GM06990 (cell line): ENCODE data around the gene P2RY8.

Source experiments
- DNase-seq: peaks from one replicate; pipeline ENCODE4 v3.0.0-alpha.2; 2011; ENCODE audit not compliant: insufficient read length; ENCODE audit errors: extremely low read depth
- H3K27me3 ChIP-seq: replicated peaks from 2 replicates; pipeline ENCODE4 v1.6.0; 2011; ENCODE audit warnings: low read length; ENCODE audit not compliant: control insufficient read depth, insufficient read depth
- H3K36me3 ChIP-seq: 2 replicates; pipeline ENCODE4 v1.5.1; 2011; ENCODE audit warnings: low read length; ENCODE audit not compliant: control insufficient read depth, insufficient read depth
- H3K4me3 ChIP-seq: replicated peaks from 2 replicates; pipeline ENCODE4 v1.5.1; 2011; ENCODE audit warnings: low read depth, mild to moderate bottlenecking, control low read depth, low read length
- CTCF ChIP-seq: IDR thresholded peaks from 2 replicates; pipeline ENCODE4 v1.5.1; 2011; ENCODE audit warnings: low read length, control low read depth, mild to moderate bottlenecking, inconsistent platforms; ENCODE audit not compliant: insufficient read depth, poor library complexity, severe bottlenecking

The P2RY8 gene

GRCh38 chrX:1488141-1488540 is 48.8 kb downstream of the P2RY8 start:
- H3K36me3 ChIP-seq, result peaks cover 17% of the 10 kb centered on the region
- H3K4me3 ChIP-seq, result no peak overlapping the region
- H3K27me3 ChIP-seq, result no peaks in the 10 kb centered on the region
- no peak for DNase-seq
- TF ChIP-seq CTCF, result no peak

- DNase-seq, result no peak
- TF ChIP-seq CTCF, result no peak
- peaks cover 19% of the 10 kb centered on the region for H3K36me3 ChIP-seq
- H3K27me3 ChIP-seq, result no peaks in the 10 kb centered on the region
- H3K4me3 ChIP-seq, result no peak overlapping the region
Observed at GRCh38 chrX:1487401-1487800, 49.6 kb downstream of the P2RY8 start.

GRCh38 chrX:1486749-1487361 is 50.1 kb downstream of the P2RY8 start:
- no peak overlapping the region for H3K4me3 ChIP-seq
- TF ChIP-seq CTCF, result no peak
- no peaks in the 10 kb centered on the region for H3K27me3 ChIP-seq
- no peak for DNase-seq
- H3K36me3 ChIP-seq, result peaks cover 19% of the 10 kb centered on the region

GRCh38 chrX:1486177-1486576 is 50.8 kb downstream of the P2RY8 start:
- Histone ChIP-seq H3K4me3 (no peak overlapping the region), H3K36me3 (peaks cover 18% of the 10 kb centered on the region), H3K27me3 (no peaks in the 10 kb centered on the region)
- TF ChIP-seq CTCF, result no peak
- DNase-seq, result no peak

GRCh38 chrX:1485033-1485432 is 52.0 kb downstream of the P2RY8 start:
- Histone ChIP-seq H3K27me3 (no peaks in the 10 kb centered on the region), H3K4me3 (no peak overlapping the region), H3K36me3 (peaks cover 18% of the 10 kb centered on the region)
- no peak for DNase-seq
- TF ChIP-seq CTCF, result no peak

- no peaks in the 10 kb centered on the region for H3K27me3 ChIP-seq
- no peak for TF ChIP-seq CTCF
- no peak overlapping the region for H3K4me3 ChIP-seq
- peaks cover 18% of the 10 kb centered on the region for H3K36me3 ChIP-seq
- DNase-seq, result peak; percentile 58
Observed at GRCh38 chrX:1484638-1485019, 52.4 kb downstream of the P2RY8 start.
